Posterior vena cava (tissue), 2 donors: ENCODE data around the gene BAHD1. TPM values are rescaled to one million over a fixed set of nuclear protein-coding genes. Genes with fewer than 3 reads are reported as not detected.
A peak's percentile ranks its signal among the peaks of the same experiment; 100 is the strongest.
"Not testable (repeated sequence)": the region's sequence is repeated elsewhere in the genome, so short reads cannot be mapped to it uniquely, and the experiment has no call there.

Experiments
- DNase-seq: peaks from one replicate; pipeline ENCODE4 v3.0.0-alpha.2; 2020; ENCODE audit warnings: low spot score
- intact Hi-C, 2 donors: fragments of 100-400 bp; cut with DNase I; formaldehyde crosslinking; loops; one replicate each; pipeline versions ENCODE4 v1.14.1 to v1.14.2; 2022 to 2023
- total RNA-seq, 2 donors: library from RNA; stranded (reverse); fragmentation: NEBNext Ultra II Directional; extraction: Animal tissue kit (Norgen Biotek cat#: 25700); gene quantifications; one replicate each; pipeline ENCODE4 v1.2.1, GENCODE V29; 2021
- donor health status: DM: yes; HTN: yes; CAD: no.
- donor health status: DM: yes; HTN: yes; CAD: no.

The BAHD1 gene
- total RNA-seq, 2 donors from 2014 or later, result 11.9 to 13.8 TPM

DNA sequence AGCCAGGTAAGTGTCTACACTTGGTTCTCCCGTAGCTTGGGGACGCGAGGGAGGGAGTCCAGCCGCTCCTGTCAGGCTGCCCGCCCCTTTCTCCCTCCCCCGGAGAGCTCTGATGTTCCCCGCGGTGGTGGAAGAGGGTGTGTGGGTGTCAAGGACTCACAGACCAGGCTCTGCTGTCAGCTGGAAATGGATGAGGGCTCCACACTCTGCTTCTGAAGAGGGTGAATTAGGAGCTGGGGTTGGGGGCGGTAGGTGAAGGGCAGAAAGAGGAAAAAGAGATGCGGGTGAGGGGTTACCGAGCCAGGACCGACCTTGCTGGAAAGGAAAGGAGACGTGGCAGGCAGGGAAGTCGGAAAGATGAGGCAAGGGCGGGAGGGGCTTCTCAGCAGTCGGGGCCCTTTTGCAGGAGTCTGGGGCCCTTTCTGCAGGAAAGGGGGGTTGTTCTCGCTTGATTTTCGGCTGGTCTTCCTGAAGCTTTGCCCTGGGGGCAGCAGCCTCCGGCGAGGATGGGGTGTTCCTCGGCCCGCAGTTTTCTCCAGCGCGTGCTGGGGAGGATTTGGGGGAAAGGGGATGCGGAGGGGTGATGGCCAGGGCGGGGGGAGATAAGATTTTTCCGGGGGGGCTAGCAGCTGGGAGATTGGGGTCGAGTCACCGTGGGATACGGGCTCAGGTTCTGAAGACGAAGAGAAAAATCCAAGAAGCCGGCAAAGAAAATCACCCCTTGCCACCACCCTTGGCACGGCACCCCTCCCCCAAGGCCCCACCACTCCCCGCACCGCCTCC is 602 bp upstream of the BAHD1 start:
- intact Hi-C loops, result no loop called here
- DNase-seq, result no peak

DNA sequence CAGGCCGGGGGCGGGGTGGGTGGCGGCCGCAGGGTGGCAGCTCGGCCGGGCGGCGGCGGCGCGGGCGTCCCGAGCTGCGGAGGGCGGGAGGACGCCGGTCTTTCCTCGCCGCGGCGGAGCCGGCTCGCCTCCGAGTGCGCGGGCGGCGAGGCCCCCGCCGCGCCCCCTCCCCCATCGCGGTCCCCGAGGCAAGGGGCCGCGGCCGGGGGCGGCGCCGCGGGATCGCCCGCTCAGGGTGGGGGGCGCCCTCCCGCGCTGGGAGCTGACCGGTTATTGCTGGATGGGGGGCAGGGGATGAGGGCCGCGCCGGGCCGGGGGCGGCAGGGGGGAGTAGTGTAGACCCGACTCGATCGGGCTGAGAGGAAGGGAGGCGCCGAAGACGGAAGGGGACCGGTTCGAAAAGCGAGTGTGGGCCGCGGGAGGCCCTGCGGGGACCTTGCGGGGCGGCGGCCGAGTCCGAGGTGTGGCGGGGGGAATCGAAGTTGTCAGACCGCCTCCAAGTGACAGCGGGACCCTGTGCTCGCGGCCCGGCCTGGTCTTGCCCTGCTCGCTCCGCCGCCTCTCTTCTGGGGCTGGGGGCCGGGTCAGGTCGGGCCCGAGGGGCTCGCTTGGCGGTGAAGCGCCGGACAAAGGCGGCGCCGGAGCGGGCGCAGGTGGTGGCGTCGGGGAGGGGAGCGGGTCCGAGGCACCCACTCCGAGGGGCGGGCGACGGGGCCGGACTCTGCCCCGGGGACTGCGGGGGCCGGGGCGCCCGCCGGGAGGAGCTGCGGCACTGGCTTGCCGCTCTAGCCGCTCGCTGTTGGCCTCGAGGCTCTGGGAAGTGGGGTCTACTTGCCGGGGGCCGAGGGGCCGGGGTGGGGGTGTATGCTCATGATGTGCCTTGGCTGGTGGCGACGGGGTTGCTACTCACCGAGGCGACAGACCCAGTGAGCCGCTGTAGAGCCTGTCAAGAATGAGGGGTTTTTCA is 1.1 kb downstream of the BAHD1 start:
- DNase-seq, result no peak

DNA sequence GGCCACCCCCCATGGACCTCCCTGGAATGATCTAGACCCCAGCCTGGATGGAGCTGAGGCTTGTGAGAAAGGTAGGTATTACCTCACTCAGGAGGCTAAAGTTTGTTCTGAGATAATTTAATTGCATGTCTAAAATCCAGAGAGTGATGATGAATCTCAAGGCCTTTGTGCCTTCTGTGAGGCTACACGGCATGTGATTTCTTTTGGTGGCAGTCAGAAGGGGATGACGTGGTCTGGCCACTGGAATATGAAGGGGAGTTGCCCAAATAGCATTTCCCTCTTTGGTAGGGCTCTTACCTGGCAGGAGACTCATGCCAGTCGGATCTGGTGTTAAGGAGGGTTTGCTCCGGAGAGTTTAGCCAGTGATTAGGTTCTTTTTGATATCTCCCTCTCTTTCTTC is 2.5 kb downstream of the BAHD1 start:
- no peak for DNase-seq
- intact Hi-C loops, result no loop called here

More for the DNA sequence above, 1.1 kb downstream of the BAHD1 start:
- intact Hi-C loops, result no loop called here

DNA sequence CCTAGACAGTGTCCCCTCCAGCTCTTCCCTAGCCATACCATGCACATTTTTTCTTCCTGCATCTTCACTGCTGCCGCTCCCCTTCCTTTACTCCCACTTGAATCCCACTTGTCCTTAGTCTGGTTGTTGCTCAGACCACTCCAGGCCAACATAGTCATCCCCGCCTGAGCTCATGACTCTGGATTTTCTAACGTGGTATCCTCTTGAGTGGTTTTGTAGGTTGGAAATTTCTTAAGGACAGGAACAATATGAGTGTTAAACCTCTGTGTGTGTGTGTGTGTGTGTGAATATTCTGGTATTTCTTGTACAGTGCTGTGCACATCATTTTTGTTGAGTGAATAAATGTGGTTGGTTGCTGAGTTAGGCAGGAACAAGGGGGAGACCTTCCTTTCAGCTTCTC is 3.1 kb downstream of the BAHD1 start:
- DNase-seq, result no peak
- intact Hi-C loops, result loop anchor here in 1 of 2 donors (2.0 kb wide), 1 partner anchor 69 kb away; no protein-coding TSS in a partner anchor

DNA sequence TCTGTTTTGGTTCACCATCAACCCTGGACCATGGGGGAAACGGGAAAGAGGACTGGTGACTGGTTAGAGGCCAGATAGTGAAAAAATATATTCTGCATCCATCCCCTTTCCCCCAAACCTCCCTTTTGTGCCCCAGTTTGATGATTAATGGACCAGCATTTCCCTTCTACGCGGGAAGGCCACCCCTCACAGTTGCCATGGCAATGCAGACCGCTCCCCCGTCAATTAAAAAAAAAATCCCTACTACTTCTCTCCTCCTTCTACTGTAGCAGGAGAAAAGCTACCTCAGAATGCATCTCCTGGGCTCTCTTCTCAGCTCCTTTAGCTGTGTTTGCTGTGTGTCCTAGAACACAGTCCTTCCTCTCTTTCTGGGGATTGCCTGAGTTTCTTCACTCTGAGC is 4.0 kb downstream of the BAHD1 start:
- intact Hi-C loops, result loop anchor here in 1 of 2 donors (1.0 to 2.0 kb wide), 2 partner anchors 22 to 68 kb away; no protein-coding TSS in a partner anchor
- no peak for DNase-seq

GRCh38 chr15:40445421-40445922 is 4.7 kb downstream of the BAHD1 start:
- intact Hi-C loops, result loop anchor here in 1 of 2 donors (1.0 to 2.0 kb wide), 2 partner anchors 23 to 67 kb away; no protein-coding TSS in a partner anchor
- no peak for DNase-seq

GRCh38 chr15:40446144-40446543 is 5.4 kb downstream of the BAHD1 start:
- intact Hi-C loops, result no loop called here
- DNase-seq, result no peak

DNA sequence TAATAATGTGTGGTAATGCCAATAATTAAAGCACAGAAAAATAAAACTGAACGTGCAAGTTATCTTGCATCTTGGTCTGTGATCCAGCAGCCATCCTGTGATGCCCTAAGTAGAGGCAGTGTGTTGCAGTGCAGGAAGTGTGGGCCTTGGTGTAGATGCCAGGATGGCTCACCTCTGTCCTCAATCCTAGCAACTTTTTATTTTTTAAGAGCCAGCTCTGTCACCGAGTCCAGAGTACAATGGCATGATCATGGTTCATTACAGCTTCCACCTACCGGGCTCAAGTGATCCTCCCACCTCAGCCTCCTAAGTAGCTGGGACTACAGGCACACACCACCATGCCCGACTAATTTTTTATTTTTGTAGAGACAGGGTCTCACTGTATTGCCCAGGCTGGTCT is 7.6 kb downstream of the BAHD1 start:
- intact Hi-C loops, result no loop called here
- no peak for DNase-seq

- intact Hi-C loops, result no loop called here
- no peak for DNase-seq
These were observed 8.5 kb downstream of the BAHD1 start for GRCh38 chr15:40449275-40449674.

DNA sequence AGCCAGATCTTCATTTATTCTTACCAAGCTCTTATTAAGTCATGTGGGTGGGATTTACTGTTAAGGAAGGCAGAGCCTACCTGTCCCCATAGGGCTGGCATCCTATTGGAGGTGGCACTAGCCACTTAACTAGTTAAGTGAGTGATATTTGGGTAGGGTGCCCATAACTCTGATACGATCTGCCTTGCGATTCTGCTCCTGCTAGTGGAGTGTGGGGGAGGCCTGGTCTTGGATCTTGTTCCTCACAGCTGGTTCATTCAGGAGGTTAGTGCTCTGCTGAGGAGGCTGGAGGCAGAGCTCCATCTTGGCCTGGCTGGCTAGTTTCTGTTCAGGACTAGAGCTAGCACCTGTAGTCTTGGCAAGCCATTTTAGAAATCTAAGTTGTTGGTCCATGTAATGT is 9.3 kb downstream of the BAHD1 start:
- intact Hi-C loops, result no loop called here
- no peak for DNase-seq

GRCh38 chr15:40451527-40452158 is 10.9 kb downstream of the BAHD1 start:
- DNase-seq, result no peak
- intact Hi-C loops, result no loop called here

GRCh38 chr15:40452296-40453090 is 11.7 kb downstream of the BAHD1 start:
- no peak for DNase-seq
- intact Hi-C loops, result no loop called here

DNA sequence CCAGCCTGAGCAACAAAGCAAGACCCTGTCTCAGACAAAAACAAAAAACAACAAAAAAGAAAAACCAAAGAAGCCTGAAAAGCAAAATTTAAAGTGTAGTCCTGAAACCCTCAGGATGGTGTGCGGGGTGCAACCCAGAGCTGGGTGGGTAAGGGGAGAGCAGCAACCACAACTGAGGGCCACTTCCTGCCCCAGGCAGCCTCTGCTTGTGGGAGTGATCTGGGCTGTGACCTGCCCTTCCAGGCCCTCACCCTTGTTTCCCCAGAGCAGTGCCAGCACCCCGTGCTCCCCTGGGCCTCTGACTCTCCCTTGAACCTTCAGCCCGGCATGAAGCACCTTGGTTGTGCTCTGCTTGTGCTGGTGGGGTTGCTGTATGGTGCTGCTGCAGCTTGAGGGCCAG is 13.2 kb downstream of the BAHD1 start:
- DNase-seq, intact Hi-C loops: not testable (repeated sequence)

- no peak for DNase-seq
- intact Hi-C loops, result no loop called here
These were observed 14.2 kb downstream of the BAHD1 start for GRCh38 chr15:40454904-40455391.

DNA sequence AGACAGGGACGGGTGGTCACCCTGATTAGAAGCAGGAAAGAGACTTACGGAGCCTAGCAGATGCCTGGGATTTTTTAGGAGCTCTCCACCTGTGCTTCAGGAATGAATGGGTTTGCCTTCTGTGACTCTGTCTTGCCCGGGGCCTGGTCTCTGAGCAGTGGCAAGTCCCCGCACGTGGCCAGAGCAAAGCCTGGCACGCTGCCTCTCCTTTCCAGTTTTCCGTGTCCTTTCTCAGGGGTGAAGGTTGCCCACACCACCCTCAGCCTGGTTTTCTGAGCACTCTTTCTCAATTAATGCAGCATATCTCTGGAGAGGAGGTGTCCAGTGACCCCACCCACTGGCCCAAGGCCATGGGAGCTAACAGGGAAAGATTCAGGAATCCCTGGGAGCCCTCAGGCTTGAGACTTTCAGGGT is 15.6 kb downstream of the BAHD1 start:
- no peak for DNase-seq
- intact Hi-C loops, result no loop called here

- intact Hi-C loops, result no loop called here
- DNase-seq, result no peak
These were observed 16.0 kb downstream of the BAHD1 start for GRCh38 chr15:40456738-40457137.

- intact Hi-C loops, result no loop called here
- peak; percentile 76 for DNase-seq
These were observed 18.0 kb downstream of the BAHD1 start for GRCh38 chr15:40458495-40459371.
